Measurements from ENCODE around the gene PRKAG2. TPM values are rescaled to one million over a fixed set of nuclear protein-coding genes. Genes with fewer than 3 reads are reported as not detected.

PRKAG2 gene
- total and polyA plus RNA-seq, 4 donors, result 3.6 to 25.1 (median 16.8) TPM

GRCh38 chr7:151804756-151805155 lies 72.2 kb downstream of the PRKAG2 start (continued):
- TF ChIP-seq TAF1 (conservative IDR thresholded peaks at IDR 0.05) (no peak), RAD21 (IDR thresholded peaks at IDR 0.05) (no peak), NR2F2 (IDR thresholded peaks at IDR 0.05) (no peak), SP1 (IDR thresholded peaks at IDR 0.05) (no peak)

- 81% methylated on average over 8 of the region's 8 CpGs for WGBS
- Histone ChIP-seq H3K9me3 (ENCODE audit: control insufficient read depth in 4 of 4, low read length in 3 of 4) (no peaks in the 10 kb centered on the region), H3K36me3 (ENCODE audit: control insufficient read depth in 4 of 4, insufficient read depth in 3 of 4, low read depth in 1 of 4, low read length in 3 of 4) (no peaks in the 10 kb centered on the region), H3K27ac (ENCODE audit: low read depth in 1 of 2, low read length in 2 of 2) (peak overlapping the region; percentile 40), H3K9ac (ENCODE audit: low read depth in 1 of 2, low read length in 2 of 2) (no peak overlapping the region), H3K27me3 (ENCODE audit: control insufficient read depth in 4 of 4, insufficient read depth in 4 of 4, low read length in 3 of 4) (no peaks in the 10 kb centered on the region), H3K4me1 (ENCODE audit: control insufficient read depth in 4 of 4, insufficient read depth in 4 of 4, low read length in 3 of 4) (peaks cover 16 to 68% (median 32%) of the 10 kb centered on the region in 4 donors), H3K4me3 (ENCODE audit: low read depth in 1 of 3, low read length in 3 of 3) (no peak overlapping the region)
- TF ChIP-seq CTCF (IDR thresholded peaks at IDR 0.05; ENCODE audit: low read depth, low read length, missing input control), result no peak
- no peak for TF ChIP-seq FOXA1 (IDR thresholded peaks at IDR 0.05)
- TF ChIP-seq ATF3 (IDR thresholded peaks at IDR 0.05), result no peak
- TF ChIP-seq HNF4A (conservative IDR thresholded peaks at IDR 0.05), result no peak
- no peak for TF ChIP-seq FOXA2 (IDR thresholded peaks at IDR 0.05)
- TF ChIP-seq MAX (IDR thresholded peaks at IDR 0.05), result no peak
- no peak for TF ChIP-seq HNF4G (IDR thresholded peaks at IDR 0.05)
- no peak for TF ChIP-seq GABPA (IDR thresholded peaks at IDR 0.05 in 1 of 2, conservative IDR thresholded peaks at IDR 0.05 in 1 of 2)
- TF ChIP-seq REST (IDR thresholded peaks at IDR 0.05), result no peak
- no peak for TF ChIP-seq EGR1 (IDR thresholded peaks at IDR 0.05; ENCODE audit: low read depth in 2 of 2)
- no peak for TF ChIP-seq JUND (IDR thresholded peaks at IDR 0.05)
- TF ChIP-seq RAD21 (IDR thresholded peaks at IDR 0.05), result no peak
- no peak for TF ChIP-seq TAF1 (conservative IDR thresholded peaks at IDR 0.05)
- TF ChIP-seq SP1 (IDR thresholded peaks at IDR 0.05), result no peak
- no peak for TF ChIP-seq RXRA (IDR thresholded peaks at IDR 0.05)
- no peak for TF ChIP-seq NR2F2 (IDR thresholded peaks at IDR 0.05)
- no peak for TF ChIP-seq ZBTB33 (IDR thresholded peaks at IDR 0.05)
- no peak for TF ChIP-seq YY1 (IDR thresholded peaks at IDR 0.05)
- no peak for DNase-seq (ENCODE audit: low spot score)
Measured at GRCh38 chr7:151803841-151804240, 73.1 kb downstream of the PRKAG2 start.
